K562 (cell line): ENCODE data around the gene CRYBG2.

ENCODE experiments used
- KLF16 ChIP-seq: IDR thresholded peaks from 2 replicates; pipeline ENCODE4 v1.6.1; 2016; ENCODE audit warnings: antibody characterized with exemption
- ZNF311 ChIP-seq: fragments of 250-450 bp; sonication (Bioruptor Pico); IDR thresholded peaks from 2 replicates; pipeline ENCODE4 v1.4.0; 2020; ENCODE audit warnings: mild to moderate bottlenecking, moderate library complexity
- TF ChIP-seq, protein P1 (sequence below), 3 experiments: IDR thresholded peaks in 2 of 3; conservative IDR thresholded peaks in 1 of 3; 2 replicates each; pipeline ENCODE4 v1.5.1; 2011 to 2012; ENCODE audit warnings: low read length in 3 of 3, mild to moderate bottlenecking in 3 of 3, control low read depth in 2 of 3, improper control_type of control experiment in 1 of 3, inconsistent platforms in 1 of 3, low read depth in 1 of 3, mixed read lengths in 1 of 3, moderate library complexity in 1 of 3; ENCODE audit not compliant: insufficient read depth in 2 of 3

DNA sequence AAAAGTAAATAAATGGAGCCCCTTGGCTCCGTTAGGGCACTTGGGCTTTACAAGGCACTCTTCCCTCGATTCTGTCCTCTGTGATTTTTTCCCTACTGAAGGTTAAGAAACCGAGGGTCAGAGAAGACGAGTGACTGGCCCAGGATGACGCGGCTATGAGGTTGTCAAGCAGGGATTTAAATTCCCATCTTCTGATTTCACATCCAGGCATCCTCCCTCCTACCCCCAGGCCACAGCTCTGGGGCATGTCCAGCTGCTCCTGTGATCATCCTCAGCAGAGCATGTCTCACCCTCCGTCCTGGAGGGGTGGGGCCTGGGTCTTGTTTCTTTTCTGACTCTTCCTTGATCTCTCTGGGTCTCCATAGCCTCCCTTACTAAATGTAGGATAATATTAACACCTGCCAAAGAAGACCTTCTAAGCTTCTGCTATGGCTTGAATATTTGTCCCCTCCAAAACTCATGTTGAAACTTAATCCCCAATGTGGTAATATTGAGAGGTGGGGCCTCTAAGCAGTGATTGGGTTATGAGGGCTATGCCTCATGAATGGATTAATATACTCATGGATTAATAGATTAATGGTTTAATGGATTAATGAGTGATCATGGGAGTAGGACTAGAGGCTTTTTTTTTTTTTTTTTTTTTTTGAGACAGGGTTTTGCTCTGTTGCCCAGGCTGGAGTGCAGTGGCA is 4.6 kb downstream of the CRYBG2 start:
- TF ChIP-seq ZNF311 (CRISPR knock-in tag) = no peak
- no peak for TF ChIP-seq KLF16
- TF ChIP-seq, protein P1, sequence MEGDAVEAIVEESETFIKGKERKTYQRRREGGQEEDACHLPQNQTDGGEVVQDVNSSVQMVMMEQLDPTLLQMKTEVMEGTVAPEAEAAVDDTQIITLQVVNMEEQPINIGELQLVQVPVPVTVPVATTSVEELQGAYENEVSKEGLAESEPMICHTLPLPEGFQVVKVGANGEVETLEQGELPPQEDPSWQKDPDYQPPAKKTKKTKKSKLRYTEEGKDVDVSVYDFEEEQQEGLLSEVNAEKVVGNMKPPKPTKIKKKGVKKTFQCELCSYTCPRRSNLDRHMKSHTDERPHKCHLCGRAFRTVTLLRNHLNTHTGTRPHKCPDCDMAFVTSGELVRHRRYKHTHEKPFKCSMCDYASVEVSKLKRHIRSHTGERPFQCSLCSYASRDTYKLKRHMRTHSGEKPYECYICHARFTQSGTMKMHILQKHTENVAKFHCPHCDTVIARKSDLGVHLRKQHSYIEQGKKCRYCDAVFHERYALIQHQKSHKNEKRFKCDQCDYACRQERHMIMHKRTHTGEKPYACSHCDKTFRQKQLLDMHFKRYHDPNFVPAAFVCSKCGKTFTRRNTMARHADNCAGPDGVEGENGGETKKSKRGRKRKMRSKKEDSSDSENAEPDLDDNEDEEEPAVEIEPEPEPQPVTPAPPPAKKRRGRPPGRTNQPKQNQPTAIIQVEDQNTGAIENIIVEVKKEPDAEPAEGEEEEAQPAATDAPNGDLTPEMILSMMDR (IDR thresholded peaks at IDR 0.05 in 2 of 3, conservative IDR thresholded peaks at IDR 0.05 in 1 of 3; ENCODE audit: insufficient read depth in 2 of 3, low read depth in 1 of 3, low read length in 3 of 3) = no peak
